Dermis microvascular lymphatic vessel endothelial cell (primary cell): ENCODE results near the gene ALOX5AP. TPM values are rescaled to one million over a fixed set of nuclear protein-coding genes. Genes with fewer than 3 reads are reported as not detected.

ENCODE experiments used
- DNase-seq, 2 donors: peaks; one replicate each; pipeline versions ENCODE4 v3.0.0 to v3.0.0-alpha.2; 2010; ENCODE audit warnings: low read depth in 2 of 2
- total RNA-seq: library from RNA; depleted of rRNA; stranded (reverse); fragments of >200 nt; gene quantifications from 2 replicates; pipeline ENCODE4 v1.2.1, GENCODE V29; 2014

The ALOX5AP gene
- total RNA-seq, 1 donor from 2014 or later = 0.26 TPM

DNA sequence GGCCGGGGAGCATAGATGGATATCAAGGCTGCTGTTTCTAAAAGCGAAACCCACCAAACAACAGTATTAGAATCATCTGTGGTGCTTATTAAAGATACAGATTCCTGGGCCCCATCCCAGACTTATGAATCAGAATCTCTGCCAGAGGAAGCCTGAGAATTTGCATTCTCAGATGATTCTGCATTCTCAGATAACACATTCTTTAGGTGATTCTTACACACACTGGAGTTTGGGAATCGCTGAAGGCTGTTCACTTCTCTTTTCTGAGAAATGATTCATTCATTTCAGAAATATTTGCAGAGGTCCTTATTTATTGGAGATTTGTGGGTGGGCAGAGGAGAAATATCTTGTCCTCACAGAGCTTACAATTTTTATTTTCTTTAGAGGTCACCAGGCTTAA lies 24.4 kb downstream of the ALOX5AP start:
- no peak for DNase-seq

DNA sequence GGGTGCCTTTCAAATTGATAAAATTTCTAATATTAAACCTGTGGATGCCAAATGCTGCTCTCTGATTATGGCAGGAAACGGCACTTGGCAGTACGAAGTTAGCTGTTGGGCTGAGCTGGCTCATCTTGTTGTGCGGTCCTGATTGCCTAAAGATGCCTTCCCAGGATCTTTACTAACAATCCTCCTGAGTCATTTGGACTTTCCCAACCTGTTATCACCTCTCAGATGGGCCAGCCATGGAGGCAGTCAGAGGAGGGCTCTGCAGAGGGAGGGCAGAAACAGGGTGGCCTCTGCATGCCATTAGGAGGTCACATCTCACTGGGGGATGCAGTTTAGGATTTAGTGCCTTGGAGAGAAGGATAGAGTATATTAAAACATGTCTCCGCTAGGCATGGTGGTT lies 27.3 kb downstream of the ALOX5AP start:
- no peak for DNase-seq

DNA sequence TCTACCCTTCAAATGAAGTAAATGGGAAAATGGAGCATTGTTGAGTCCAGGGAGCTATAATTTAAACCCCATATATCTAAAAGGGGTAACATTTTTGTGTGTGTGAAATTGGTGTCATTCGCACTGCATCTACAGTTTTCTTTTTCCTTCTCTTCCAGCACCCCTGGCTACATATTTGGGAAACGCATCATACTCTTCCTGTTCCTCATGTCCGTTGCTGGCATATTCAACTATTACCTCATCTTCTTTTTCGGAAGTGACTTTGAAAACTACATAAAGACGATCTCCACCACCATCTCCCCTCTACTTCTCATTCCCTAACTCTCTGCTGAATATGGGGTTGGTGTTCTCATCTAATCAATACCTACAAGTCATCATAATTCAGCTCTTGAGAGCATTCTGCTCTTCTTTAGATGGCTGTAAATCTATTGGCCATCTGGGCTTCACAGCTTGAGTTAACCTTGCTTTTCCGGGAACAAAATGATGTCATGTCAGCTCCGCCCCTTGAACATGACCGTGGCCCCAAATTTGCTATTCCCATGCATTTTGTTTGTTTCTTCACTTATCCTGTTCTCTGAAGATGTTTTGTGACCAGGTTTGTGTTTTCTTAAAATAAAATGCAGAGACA lies 28.6 kb downstream of the ALOX5AP start:
- no peak for DNase-seq

DNA sequence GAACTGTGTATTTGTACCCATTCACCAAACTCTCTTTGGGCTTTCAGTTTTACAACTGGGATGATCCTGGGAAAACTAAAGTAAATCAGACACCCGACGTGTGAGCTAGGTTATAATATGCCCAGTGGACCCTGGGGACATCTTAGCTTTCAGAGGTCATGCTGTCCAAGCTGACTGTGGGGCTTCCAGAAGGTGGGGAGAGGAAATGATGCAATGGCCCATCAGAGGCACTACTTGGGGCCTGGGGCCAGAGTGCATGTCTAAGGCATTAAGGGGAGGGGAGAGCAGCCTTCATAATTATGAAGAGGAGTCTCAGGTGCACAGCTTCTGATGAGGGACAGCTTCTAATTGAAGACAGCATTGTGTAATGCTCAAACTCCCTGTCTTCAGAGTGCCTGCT lies 30.9 kb downstream of the ALOX5AP start:
- DNase-seq = no peak

DNA sequence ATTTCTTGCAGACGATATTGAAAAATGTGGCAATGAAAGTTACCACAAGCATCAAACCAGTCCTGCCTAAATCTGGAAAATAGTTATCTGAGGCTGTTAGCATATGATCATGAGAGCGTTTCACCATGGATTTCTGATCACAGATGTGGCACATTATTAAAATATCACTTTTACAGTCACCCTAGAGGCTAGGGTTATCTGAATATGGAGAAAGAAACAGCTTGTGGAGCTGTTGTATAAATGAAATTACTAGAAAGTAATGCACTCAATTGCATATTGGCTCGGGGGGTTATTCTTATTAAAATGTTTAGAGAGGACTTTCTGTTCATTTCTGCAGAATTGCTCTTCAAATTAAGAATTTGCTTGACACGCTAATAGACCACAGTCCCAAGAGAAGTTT lies 35.6 kb downstream of the ALOX5AP start:
- DNase-seq = no peak

DNA sequence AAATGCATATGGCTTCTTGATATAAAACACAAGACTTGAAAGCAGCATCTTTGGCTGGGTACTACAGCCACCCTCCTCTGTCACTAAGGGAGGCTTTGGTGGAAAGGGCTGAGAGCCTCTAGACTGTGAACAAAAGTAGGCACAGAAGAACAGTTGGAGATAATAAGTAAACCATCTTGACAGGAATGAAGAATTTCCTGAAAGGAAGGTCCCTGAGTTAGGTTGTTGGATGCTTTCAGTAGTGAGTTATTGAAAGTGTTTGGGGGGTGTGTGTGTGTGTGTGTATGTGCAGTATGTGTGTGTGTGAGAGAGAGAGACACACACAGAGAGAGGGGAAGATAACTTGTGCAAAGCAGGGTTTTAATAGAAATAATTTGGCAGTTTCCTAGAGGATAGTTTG lies 38.2 kb downstream of the ALOX5AP start:
- DNase-seq = no peak

DNA sequence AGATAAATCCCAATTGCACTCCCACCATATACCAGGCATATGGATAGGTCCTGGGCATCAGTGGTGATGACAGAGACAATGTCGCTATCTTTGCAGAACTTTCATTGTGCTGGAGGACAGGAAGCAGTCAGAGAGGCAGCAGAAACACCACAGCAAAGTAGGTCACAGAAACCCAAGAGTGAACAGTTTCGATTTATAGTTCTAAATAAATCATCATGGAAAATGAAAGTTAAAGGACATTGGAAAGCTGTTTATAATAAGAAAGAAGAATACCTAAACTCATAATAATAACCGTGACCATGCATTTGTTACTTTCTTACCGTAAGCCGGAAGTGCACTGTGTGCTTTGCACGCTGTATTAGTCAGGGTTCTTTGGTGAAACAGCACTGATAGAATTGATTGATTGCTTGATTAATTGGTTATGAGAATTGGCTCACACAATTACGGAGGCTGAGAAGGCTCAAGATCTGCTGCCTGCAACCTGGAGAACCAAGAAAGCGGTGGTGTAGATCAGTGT lies 38.9 kb downstream of the ALOX5AP start:
- DNase-seq = no peak

DNA sequence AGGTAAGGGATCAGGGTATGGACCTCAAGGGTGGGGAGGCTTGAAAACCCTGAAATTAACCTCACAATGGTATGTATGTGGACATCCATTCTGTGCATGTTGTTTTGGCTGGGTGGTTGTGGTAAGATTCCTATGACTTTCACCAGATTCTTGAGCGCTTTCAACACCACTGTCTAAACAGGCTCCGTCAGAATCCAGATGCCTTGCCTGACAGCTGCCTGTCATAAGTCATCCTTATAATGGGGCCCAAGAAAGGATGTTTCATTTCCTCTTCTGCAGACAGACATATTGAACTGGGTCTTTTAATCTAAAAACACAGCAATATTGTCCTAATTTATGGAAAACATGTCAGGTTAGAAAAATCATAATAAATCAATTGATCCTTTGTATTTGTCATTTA lies 41.3 kb downstream of the ALOX5AP start:
- no peak for DNase-seq

DNA sequence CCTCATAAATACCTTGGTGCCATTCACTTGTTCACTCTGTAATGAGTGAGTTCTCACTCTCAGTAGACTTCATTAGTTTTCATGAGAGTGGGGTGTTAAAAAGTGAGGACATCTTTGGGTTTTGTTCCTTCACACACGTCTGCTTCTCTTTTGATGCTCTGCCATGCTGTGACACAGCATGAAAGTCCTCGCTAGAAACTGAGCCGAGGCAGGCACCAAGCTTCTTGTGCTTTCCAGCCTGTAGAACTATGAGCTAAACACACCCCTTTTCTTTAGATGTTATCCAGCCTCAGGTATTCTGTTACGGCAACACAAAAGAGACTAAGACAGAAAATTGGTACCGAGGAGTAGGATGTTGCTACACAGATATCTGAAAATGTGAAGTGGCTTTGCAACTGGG lies 43.7 kb downstream of the ALOX5AP start:
- no peak for DNase-seq

DNA sequence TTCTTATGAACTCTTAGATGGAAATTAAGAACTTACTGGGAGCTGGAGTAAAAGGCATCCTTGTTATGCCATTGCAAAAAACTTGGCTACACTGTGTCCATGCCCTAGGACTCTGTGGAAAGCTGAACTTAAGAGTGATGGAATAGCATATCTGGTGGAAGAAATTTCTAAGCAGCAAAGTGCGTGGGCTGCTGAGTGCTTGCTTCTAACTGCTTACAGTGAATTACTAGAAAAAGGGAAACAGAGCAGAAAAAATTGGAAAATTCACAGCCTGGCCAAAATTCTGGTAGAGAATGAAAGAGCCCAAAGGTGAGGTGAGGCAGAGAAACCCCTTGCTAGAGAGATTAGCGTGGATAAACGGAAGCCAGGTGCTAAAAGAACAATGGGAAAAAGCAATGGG lies 44.3 kb downstream of the ALOX5AP start:
- no peak for DNase-seq

DNA sequence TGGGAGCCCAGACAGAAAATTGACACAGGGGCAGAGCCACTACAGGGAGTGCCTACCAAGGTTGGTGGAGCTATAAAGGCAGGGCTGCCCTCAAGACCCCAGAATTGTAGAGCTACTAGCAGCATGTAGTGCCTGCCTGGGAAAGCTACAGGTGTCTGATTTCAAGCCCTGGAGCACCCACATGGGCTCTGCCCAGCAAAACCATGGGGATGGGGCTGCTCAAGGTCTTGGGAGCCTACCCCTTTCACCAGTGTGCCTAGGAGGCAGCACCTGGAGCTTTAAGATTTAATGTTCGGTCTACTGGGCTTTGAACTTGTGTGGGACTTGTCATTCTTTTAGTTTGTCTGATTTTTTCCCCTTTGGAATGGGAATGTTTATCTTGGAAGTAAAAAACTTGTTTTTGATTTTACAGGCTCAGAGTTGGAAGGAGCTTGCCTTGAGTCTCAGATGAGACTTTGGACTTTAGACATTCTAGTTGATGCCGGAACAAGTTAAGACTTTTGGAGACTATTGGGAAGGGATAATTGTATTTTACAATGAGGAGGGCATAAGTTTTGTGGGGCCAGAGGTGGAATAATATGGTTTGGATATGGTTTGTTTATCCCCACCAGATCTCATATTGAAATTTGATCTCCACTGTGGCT lies 45.1 kb downstream of the ALOX5AP start:
- DNase-seq = no peak

DNA sequence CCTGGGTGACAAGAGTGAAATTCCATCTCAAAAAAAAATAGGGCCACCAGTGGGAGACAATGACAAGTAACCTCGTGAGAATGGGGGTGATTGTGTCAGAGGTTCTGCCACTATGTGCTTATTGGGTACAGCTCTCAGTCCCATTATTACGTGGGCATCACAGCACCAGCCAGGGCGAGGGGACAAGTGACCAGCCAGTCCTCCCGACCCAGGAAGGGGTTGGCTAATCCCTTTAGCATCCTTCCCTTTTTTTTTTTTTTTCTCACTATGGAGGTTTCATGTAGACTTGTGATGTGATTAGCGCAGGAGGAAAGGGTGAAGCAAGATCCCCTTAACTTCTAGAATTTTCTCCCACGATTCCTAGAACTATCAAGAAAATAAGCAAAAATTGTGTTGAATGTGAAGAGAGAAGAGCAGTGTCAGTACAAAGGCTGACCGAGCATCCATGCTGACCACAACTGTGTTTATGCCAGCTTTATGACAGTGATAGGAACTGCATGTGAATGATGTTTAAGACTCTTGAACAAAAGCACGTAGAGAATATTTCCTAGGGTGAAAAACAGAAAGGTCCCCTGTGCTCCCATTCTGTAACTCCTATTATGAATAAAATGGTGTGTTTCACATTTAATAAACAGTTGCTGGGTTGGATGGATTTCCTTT lies 50.0 kb downstream of the ALOX5AP start:
- no peak for DNase-seq

DNA sequence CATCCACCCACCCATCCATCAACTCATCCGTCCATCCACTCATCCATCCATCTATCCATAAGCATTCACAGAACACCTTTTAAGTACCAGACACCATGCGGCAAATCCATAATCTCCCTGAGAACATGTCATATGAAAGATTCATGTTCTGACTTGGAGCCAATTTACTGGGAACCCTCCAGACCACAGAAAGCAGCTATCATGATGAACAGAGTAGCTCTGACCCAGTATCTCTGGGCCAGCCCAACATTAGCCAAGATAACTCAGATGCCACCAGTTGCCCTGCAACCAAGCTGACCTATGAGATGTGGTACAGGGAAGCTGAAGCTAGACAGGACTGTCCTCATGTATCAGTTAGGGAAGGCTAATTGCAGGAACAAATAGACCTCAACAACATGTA lies 51.3 kb downstream of the ALOX5AP start:
- DNase-seq = no peak

DNA sequence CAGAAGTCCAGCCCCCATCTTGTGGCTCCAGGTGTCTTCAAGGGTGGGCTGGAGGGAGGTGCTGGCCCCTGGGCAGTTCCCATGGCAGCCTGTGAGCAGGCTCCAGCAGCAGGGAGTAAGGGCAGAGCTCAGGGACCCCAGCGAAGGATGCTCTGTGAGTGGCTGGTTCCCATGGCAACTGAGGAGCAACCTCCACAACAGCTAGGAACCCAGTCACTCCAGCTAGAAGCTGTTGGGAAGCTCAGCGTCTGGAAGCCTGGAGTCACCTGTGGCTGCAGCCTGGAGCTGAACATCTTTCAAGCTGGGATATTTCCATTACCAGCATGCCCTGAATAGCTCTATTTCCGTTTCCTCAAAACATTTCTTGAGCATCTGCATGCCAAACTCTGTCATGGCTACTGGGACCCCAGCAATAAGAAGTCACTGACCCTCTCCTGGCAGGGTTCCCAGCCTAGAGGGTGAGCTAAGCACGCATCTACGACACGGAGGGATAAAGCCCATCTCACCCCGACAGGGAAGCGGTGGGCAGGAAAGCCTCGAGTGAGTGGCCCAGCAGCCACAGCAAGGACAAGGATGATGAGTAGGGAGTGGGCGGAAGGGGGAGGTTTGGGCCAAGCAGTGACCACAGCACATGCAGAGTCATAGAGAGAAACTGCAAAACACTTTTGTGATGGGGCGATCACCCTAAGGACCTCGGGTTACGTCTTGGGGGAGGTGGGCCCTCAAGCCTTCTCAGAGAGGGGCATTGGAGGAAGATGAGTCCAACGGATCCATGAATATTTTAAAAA lies 52.6 kb downstream of the ALOX5AP start:
- no peak for DNase-seq

DNA sequence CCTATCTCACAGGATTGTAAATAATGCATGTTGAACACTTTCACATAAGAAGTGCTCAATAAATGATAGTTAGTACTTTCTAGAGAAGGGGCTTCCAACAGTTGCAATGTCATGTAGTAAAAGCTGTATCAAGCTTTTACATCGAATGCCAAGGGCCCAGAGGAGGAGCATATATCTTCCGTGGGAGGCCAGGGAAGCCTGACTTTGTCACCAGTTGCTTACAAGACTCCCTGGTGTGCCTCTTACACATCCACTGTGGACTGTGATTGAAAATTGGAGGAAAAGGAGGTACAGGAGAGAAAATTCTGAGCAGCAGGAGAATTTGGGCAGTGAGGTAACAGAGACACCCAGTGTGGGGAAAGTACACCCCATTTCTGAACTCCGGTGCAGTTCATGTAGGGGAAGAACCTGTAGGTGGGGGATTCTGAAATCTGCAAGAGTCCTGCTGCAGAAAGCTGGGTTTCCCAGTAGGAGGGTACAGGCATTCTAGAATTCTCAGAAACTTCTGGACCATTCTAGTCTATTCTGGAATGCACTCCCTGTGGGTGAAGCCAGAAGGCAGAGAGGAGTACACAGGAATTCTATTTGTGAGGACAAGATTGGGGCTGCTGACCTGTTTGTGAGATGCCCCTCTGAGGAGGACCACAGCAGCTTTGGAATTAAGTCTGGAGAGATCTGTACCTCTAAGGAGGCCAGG lies 54.0 kb downstream of the ALOX5AP start:
- DNase-seq = no peak

DNA sequence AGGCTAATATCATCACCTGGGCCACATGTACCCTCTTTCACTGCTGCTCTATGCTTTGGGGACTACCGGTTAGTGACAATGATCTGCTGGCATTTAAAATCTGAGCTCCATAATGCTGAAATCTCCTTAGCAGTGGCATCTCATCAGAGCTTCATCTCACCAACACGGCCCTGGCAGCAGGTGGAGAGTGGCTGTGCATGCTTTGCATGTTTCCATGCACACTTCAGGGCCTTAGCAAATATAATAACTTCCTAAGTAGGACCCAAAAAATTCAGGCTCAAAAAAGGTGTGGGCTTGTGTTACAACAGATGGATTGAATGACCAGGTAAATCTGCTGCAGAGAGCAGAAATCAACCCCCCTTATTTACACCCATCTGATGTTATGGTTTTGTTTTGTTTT lies 55.2 kb downstream of the ALOX5AP start:
- no peak for DNase-seq

DNA sequence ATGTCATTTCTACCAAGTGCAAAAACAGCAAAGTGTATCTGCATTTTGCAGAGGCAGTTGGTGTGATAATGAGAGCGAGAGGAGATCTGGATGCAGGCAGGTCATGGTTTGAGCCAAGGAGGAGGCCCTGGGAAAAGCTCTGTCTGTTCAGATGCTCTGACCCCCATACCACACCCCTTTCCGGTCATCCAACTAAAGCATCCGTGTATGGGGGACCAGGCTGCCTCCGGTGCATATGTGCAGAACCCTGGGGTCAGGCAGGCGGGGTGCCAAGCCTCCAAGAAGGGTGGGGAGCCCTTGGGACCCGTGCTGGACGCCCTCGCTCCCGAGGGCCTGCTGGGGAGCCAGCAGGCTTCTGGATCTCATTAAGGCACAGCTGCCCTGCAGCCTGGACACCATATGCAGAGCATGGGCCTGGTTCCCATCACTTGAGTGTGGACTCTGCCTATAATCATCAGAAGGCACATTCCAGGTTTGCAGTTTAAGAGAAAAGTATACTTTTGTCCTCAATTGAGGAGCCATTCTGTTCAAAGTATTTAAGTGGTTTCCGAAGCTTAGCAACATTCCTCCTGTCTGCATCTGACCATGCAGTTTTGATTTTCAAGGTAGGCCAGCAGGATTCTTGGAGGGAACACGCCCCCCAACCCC lies 56.1 kb downstream of the ALOX5AP start:
- DNase-seq = no peak

DNA sequence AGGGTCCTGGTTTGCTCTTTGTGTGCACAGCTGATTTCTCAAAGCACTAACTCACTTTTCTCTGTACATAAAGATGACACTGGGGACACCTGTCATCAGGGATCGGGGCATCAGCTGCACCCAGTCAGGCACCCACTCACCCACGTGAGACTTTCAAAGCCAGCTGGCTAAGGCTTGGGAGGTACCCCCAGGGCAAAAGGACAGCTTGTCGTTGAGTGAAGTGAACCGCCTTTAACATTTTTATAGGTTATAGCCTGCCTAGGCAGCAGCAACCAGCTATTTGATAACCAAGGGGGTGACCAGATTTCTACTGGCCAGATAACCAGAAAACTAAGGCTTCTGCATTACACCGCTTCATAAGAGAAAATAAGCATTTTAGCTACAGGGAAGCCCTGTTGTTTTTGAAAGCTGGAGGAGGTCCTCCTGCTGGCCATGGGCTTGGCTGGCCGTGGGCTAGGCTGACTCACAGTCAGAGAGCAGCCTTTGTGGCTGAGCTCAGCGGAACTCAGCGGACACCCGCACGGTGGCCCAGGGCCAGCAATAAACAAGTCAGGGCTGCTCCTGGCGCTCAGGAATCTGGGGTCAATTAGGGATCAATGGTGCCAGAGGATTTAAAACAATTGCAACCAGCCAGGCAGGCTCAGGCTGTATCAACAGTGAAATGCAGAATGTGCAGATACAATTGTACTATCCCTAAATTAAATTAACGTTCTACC lies 57.1 kb downstream of the ALOX5AP start:
- DNase-seq = peak; percentile 91 to 97

DNA sequence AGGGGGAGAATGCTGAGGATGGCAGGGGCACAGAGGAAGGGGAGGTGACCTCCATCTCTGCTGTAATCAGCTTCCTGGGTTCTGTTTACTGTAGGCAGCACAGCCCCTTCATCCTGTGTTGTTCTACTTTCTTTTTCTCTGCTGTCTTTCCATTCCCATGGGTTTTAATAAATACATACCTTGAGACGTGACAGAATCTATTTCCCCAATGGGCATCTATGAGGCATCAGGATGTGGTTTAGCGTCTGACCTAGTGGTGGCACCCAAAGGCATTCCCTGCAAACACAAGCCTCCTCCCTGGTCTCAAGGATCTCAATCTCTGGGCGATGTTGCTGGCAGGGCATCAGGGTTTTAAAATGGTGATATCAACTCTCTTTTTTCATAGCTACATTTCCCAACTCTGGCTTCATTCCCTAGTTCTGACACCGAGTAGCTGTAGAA lies 60.8 kb downstream of the ALOX5AP start:
- peak in 1 of 2 donors; percentile 22 for DNase-seq
